RPMI7951 (cell line): ENCODE results near the gene PPDPF. TPM values are rescaled to one million over a fixed set of nuclear protein-coding genes. Genes with fewer than 3 reads are reported as not detected.
A peak's percentile ranks its signal among the peaks of the same experiment; 100 is the strongest.

ENCODE experiments used
- DNase-seq: peaks from one replicate; pipeline ENCODE4 v3.0.0-alpha.2; 2012; ENCODE audit warnings: low read depth
- total RNA-seq: library from RNA; depleted of rRNA; stranded (reverse); fragments of >200 nt; shearing (Covaris generic); gene quantifications from 2 replicates; pipeline ENCODE4 v1.2.3, GENCODE V29; 2014

Gene PPDPF
- total RNA-seq, 1 experiment from 2014 or later = 140 TPM

DNA sequence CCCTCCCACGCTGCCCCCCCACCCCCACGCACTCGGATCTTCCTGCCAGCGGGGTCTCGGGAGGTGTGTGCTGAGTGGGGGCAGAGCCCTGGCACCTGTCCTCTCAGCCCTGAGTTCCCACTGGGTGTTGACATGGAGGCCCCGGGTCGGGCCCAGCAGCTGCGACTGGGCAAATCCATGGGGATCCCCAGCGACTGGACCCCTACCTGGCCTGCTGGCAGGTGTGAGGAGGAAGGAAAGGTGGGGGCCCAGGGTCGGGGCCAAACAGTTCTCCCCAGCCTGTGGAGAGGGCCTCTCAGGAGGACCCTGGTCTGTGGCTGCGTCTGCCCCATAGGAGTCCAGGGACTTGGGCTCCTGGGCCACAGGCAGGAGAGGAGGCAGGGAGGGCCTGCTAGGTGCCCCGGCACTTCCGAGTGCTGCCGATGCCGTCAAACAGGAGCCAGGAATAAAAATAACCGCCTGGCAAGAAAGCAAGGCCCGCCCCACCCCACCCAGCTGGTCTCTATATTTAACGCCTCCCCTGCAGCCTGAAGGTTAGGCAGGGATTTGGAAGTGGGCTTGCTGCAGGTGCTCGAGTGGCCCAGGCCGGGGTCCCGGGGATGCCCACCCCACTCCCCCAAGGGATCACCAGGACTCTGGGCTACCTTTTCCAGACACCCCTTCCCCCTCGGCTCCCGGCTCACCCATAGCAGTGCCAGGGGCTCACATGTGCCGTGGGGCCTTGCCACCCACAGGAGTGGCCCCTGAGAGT is 20.2 kb upstream of the PPDPF start:
- no peak for DNase-seq

DNA sequence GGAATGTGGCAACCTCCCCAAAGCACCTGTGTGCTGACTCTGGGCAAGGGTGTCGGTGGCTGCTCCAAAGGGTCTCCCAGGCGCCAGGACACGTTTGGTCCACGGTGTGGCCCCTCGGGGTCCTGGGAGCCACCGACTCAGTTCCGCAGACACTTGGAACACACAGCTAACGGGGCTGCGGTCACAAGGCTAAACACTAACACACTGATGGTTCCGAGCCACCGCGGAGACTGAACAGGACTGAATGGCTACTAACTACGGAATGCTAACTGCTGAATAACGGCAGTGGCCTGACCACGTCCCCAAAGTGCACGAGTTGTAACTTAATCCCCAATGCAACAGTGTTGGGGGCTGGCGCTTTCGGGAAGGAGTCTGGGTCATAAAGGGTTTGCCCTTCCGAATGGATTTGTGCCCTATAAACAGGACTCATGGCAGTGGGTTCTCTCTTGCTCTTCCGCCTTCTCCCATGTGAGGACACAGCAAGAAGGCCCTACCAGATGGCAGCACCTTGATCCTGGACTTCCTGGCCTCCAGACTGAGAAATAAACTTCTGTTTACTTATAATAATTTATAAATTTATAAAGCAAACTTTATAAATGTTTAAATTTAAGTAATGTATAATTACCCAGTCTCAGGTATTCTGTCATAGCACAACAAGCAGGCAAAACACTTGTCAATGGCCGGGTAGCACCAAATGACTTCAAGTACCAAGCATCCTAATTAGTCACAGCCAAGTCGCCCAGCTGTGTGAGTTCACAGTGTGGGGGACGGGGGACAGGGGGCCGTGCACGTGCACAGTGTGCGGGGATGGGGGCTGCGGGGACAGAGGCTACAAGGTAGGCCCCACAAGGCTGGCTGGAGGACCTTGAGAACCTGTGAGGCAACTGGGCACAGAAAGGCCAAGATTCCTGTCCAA is 19.4 kb upstream of the PPDPF start:
- DNase-seq = no peak

DNA sequence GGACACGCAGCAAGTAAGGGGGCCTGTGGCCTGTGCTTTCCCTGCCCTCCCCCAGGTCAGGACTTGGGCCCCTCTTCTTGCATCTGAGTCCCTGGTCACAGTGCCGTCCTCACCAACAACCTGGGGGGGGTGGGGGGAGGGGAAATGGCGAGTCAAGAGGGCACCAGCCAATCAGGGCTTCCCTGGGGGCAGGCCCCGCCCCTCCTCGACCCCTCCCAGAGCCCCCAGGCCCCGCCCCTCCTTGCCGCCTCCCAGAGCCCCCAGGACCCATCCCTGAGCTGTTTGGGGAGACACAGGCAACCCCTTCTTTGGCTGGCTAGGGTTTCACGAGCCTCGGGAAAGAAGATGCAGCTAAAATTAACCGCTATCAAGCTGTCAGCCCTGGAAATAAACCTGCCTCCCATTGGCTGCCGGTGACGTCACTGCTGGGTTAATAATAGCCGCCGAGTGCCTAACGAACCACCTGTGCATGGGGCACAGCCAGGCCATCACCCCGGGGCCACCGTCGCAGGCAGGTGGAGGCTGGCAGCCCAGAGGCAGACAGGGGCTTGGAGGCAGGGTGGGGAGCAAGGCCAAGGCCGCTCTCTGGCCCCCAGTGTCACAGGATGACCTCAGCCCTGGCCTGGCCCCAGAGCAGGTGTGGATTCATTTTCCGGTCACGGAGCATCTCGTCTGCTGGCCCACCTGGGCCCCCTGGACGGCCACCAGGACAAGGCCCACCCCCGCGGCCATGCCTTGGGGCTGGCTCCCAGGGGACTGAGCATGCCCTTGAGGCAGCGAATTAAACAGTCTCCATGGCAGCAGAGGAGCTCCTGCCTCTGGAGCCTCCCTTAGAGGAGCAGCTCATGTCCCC is 18.5 kb upstream of the PPDPF start:
- no peak for DNase-seq

DNA sequence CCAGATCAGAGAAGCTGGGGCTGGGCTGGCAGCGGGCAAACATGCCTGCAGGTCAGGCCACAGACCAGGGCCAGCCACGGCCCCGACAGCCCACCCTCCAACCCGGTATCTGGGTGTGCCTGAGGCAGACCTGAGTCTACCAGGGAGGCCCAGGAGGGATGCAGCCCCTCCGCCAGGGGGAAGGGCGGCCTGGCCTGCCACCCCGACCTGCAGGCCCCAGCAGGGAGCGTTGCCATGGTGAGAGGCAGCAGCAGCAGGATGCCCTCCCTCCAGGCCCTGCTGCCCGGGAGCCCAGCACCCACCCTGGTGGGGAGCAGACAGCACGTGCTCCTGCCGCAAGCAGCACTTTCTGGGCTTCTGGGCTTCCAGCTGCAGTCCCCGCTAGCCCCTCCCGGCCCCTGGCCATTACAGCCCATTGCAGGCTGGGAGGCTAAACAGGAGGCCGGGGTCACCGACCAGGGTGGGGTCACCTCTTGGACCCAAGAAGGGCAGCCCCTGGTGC is 17.8 kb upstream of the PPDPF start:
- no peak for DNase-seq

DNA sequence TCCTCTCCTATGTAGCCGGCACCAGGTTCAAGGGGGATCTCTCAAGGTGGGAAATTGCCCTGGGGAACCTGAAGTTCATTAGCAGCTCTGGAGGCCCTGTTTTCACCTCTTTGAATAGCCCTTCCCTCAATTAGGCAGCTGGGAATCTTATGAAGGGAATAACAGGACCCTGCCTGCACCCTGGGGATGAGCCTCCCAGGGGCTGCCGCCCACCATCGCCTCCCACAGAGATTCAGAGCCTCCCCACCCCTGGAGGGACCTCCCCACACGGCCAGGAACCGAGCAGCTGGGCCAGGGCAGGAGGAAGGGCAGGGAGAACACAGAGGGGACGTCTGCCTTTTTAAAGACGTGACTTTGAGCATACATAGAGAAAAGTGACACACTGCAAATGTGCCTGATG is 17.0 kb upstream of the PPDPF start:
- DNase-seq = no peak

DNA sequence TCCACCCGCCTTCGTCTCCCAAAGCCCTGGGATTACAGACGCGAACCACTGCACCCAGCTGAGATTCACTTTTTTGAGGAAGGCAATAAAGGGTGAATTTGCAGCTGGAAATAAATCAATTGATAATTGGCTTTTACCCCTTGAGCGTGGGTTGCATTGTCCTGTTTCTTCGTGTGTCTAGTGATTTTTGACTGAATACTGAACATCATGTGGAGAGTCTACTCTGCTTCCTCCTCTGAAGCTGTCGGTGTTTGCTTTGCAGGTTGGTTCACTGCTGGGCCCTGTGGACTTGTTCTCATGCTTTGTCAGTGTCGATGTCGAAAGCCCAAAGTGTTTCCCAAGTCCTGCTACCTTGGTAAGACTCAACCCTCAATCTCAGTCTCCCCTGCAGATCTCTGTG is 15.9 kb upstream of the PPDPF start:
- no peak for DNase-seq

DNA sequence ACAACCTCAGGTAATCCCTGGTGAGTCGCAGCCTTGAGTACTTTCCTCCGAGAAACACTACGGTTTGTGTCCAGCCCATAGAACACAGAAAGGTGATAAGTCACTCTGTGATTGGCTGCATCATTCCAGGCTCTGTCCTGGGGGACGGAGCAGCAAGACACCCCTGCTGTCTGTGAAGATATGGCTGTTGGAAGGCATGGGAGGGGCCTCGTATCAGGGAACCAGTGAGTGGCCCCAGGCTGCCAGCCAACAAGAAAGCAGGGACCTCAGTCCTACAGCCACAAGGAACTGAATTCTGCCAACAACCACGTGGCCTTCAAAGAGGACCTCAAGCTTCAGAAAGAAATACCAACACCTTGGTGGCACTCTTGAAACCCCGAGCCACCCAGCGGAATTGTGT is 15.3 kb upstream of the PPDPF start:
- DNase-seq = no peak

DNA sequence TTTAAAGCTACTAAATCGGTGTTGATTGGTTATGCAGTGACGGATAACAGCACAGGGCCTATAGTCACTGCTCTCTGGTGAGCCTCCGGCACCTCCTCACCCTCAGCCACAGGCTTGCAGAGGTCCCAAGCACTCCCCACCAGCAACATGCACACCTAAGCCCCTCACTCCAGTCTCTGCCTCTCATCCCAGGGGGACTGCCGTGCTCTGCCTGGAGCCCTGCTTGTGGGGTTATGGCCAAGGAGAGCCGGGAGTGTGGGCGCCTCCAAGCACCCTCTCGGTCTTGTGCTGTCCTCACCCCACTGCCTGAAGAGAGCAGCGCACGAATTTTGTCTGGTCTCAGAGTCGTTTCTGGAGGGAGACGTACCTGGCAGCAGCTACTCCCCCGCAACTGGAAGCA is 14.8 kb upstream of the PPDPF start:
- DNase-seq = no peak

DNA sequence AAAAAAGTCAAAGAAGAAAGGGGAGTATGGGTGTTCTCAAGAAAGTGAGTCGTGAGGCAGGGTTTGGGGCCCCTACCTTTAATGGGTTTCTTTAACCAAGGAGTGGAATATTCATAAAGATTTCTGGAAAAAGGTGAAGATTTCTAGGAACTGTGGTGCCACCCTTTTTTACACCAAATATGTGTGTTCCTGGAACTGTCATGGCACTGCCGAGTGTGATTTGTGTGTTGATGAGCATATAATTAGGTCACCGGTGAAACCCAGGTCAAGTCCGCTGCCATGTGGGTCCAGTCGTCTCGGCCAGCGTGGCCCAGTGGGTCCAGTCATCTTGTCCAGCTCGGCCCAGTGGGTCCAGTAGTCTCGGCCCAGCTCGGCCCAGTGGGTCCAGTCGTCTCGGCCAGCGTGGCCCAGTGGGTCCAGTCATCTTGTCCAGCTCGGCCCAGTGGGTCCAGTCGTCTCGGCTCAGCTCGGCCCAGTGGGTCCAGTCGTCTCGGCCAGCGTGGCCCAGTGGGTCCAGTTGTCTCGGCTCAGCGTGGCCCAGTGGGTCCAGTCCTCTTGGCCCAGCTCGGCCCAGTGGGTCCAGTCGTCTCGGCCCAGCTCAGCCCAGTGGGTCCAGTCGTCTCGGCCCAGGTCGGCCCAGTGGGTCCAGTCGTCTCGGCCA is 13.4 kb upstream of the PPDPF start:
- DNase-seq = no peak

DNA sequence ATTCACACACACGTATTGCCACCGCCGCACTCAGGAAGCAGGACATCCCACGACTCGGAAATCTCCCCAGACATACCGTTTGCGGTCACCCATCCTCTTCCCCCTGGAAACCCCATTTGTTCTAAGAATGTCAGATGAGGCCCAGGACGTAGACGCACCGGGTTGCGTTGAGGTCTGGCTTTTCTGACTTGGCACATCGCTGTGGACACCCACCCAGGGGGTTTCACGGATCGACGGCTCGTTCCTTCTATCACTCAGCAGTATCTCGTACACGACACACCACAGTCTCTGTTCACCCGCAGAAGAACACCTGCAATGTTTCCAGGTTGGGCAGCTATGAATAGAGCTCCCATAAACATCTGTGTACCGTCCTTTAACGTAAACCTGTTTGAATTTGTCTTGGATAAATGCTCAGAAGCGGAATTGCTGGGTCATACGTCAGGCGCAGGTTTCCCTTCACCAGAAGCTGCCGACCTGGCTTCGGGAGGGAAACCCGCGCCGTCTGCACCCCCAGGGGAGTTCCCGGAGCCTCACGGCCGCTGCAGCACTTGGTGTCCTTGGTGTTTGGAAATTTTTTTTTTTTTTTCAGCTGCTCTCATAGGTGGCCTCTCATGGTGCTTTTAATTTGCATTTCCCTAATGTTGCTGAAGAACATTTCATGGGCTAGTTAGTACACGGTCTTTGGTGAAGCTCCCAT is 12.3 kb upstream of the PPDPF start:
- no peak for DNase-seq

DNA sequence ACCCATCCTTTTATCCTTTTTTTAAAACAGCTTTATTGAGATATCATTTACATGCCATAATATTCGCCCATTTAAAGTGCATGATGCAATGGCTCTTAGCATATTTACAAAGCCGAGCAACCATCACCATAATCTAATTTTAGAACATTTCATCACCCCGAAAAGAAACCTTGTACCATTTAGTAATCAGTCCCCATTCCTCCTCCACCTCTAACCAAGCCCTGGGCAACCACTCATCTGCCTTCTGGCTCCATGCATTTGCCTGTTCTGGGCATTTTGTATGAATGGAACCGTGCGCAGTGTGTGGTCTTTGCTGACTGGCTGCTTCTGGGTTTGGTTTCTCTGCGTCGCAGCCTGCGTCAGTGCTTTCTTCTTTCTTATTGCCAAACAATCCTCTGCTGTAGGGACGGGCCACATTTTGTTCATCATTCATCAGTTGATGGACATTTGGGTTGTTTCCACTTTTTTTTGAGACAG is 11.4 kb upstream of the PPDPF start:
- DNase-seq = no peak

DNA sequence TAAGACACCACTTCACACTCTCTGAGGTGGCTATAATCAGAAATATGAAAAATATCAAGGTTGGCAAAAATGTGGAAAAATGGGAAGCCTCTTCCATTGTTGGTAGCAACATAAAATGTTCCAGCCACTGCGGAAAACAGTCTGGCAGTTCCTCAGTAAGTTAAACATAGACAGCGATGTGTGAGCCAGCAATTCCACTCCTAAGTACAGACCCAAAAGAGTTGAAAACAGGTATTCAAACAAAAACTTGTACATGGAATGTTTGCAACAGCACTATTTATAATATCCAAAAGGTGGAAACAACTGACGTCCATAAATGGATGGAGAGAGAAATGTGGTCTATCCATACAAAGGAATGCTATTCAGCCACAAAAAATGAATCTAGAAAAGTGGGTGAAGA is 7.4 kb upstream of the PPDPF start:
- no peak for DNase-seq

DNA sequence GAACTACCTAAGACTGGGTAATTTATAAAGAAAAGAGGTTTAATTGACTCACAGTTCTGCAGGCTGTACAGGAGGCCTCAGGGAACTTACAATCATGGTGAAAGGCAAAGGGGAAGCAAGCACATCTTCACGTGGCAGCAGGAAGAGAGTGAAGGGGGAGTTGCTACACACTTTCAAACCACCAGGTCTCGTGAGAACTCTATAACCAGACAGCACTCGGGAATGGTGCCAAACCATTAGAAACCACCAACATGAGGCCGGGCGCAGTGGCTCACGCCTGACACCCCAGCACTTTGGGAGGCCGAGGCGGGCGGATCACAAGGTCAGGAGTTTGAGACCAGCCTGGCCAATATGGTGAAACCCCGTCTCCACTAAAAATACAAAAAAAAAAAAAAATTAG is 6.0 kb upstream of the PPDPF start:
- DNase-seq = peak; percentile 77

DNA sequence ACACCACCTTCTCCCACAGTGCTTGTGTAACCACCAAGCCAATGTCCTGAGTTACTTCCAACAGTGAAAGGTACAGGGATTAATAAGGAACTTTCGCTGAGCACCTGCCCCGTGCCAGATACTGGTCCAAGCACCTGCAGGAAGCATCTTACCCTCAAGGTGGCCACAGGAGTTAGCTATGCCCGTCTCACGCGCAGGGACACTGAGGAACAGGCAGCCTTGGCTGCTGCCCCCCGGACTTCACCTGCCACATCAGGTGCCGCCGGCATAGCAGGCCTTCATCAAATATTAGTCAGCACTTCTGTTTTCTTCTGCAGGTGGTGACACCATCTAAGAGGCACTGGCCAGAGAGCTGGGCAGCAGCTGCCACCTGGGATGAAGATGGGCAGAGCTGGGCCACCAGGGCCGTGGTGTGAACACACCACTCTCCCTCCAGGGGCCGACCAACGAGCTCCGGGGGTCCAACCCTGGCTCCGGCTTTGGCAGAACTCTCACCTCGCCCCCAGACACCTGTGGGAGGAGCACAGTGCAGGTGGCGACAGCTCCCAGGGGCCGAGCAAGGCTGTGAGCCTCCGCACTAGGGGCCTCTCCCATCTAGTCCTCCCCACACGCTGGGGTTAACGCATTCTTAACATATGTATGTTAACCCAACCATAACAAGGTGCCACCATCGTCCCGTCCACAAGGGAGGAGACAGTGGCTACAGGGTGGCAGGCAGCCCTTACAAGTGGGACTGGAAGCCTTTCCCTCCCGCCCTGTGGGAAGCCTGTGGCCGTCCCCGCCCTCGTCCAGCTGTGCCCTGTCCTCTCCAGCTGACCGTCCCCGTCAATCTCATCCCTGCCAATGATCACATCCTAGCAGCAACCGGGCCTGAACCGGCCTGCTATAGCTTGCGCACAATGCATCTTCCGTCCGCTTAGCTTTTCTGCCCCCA is 2.9 kb upstream of the PPDPF start:
- DNase-seq = no peak

DNA sequence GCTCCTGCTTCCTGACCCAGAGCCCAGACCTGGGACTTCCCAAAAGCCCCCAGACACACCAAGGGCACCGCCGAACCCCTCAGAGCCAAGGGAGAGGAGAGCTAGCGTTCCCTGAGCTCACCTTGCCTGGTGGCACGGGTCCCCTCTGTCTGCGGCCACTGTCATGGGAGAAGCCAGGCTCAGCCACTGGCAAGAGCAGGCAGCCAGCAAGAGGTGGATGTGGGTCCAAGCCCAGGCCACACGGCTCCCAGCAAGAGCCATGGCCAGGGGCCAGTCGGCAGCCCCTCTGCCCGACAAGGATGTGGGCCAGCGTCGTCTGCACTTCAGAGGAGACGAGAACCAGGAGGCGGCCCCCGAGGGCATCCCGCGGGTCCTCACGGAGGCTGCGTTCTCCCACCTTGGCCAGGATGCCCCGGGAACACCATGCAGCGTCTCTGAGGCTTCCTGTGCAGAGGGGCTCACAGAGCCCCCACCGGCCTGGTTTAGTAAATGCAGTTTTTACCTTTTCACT is 2.2 kb upstream of the PPDPF start:
- DNase-seq = no peak

DNA sequence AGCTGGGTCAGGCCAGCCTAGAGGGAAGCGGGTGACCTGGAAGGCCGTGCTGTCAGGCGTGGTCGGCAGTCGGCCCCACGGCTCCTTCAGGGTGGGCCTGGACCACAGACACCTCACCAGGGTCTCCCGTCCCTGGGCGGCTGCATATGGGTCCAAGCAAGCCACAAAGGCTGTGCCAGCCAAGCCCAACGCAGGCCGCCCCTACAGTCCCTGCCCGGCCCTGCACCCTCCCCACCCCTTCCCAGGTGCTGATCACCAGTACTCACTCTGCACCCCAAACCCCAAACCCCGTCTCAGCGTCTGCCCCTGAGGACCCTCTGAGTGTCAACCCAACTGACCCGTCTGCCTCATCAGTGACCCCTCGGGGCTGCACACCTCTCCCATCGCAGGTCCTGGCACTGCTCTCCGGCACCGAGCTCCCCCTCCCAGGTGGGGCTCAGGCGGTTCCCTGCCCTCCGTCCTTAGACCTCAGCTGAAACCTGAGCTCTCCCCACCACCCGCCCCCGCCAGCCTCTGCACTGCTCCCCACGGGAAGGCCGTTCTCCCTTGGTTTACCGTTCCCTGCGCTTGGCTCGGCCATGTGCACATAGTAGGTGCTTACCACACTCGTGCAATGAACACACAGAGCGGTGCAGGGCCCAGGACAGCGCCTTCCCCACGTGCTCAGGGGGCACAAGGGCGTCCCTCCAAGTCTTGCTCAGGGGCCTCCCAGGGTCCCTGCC is 1.5 kb upstream of the PPDPF start:
- no peak for DNase-seq

DNA sequence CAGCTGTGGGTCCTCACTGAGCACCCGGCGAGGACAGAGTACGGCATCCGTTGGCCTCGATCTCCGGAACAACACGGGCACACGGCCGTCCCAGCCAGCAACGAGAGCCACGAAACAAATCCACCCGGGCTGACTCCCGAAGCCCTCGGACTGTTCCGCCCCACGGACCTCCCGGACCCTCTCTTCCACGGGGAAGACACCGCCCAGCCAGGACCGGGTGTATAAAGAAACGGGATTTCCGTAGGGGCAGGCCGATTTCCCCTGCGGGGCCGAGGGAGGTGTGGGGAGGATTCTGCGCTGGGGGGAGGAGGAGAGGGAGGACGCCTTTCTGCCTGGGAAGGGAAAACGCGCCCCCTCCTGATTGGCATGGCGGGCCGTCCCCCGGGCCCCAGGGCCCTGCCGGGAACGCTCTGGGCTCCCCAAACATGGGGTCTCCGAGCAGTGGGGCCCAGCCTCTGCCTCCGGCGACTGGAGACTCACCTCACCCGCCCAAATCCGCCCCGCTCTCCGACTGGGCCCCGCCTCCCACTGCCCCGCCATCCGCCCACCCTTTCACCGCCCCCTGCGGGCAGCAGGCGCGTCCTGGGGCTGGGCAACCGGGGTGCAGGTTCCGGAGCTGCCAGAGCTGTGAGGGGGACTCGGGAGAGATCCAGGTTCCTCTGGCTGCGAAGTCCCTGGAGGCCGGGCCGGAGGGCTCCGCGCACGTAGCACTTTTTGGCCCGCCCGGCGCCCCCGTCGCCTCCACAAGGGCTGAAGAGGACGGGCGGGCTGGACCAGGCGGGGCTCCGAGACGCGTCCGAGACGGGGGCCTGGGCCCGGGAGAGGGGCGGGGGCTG is 679 bp upstream of the PPDPF start:
- DNase-seq = no peak
